K562 (cell line): ENCODE data around the gene BEX3. TPM values are rescaled to one million over a fixed set of nuclear protein-coding genes. Genes with fewer than 3 reads are reported as not detected.

Experiments
- CHD4 ChIP-seq: fragments of 200-600 bp; sonication (generic); IDR thresholded peaks from 3 replicates; pipeline ENCODE4 v1.6.1; 2012; ENCODE audit warnings: low read depth, mild to moderate bottlenecking, mixed read lengths, low read length, inconsistent platforms; ENCODE audit not compliant: insufficient read depth, insufficient replicate concordance, poor library complexity, severe bottlenecking
- L3MBTL2 ChIP-seq: fragments of 450-650 bp; IDR thresholded peaks from 2 replicates; pipeline ENCODE4 v1.6.1; 2016; ENCODE audit warnings: mild to moderate bottlenecking, moderate library complexity
- MGA ChIP-seq: fragments of 450-650 bp; IDR thresholded peaks from 2 replicates; pipeline ENCODE4 v1.6.1; 2016; ENCODE audit warnings: mild to moderate bottlenecking, moderate library complexity
- ZBTB8A ChIP-seq: fragments of 450-650 bp; IDR thresholded peaks from 2 replicates; pipeline ENCODE4 v1.6.1; 2018; ENCODE audit warnings: mild to moderate bottlenecking, moderate library complexity; ENCODE audit not compliant: partially characterized antibody
- ZNF318 ChIP-seq, 2 experiments: fragments of 450-650 bp; IDR thresholded peaks; 2 replicates each; pipeline ENCODE4 v1.6.1; 2016; ENCODE audit warnings: mild to moderate bottlenecking in 2 of 2, borderline replicate concordance in 1 of 2, low read depth in 1 of 2, moderate library complexity in 1 of 2
- ZNF324 ChIP-seq: fragments of 250-450 bp; sonication (Bioruptor Pico); IDR thresholded peaks from 2 replicates; pipeline ENCODE4 v1.4.0; 2020; ENCODE audit warnings: mild to moderate bottlenecking
- ZNF696 ChIP-seq: fragments of 250-450 bp; sonication (Bioruptor Pico); conservative IDR thresholded peaks from 2 replicates; pipeline ENCODE4 v1.4.0; 2020; ENCODE audit warnings: mild to moderate bottlenecking, moderate library complexity
- polyA plus RNA-seq, 8 experiments: library from polyadenylated mRNA; depleted of rRNA in 4 of 8; stranded (reverse) in 5 of 8; unstranded in 3 of 8; fragments of >200 nt; fragmentation: Nextera tagmentation in 2 of 8; fragmentation: Illumina TruSeq in 1 of 8; extraction: Ambion mirVana in 2 of 8; extraction: Trizol in 1 of 8; gene quantifications; 2 replicates each; pipeline versions ENCODE4 v1.2.1 to v1.2.3, GENCODE V29; 2011 to 2014; ENCODE audit warnings: inconsistent platforms in 1 of 8, missing spikeins in 1 of 8
- total RNA-seq, 7 experiments: library from RNA; depleted of rRNA in 6 of 7; stranded (reverse); fragments of >200 nt in 6 of 7; fragmentation: Illumina TruSeq in 2 of 7; extraction: Trizol in 2 of 7; gene quantifications; 2 replicates each; pipeline versions ENCODE4 v1.2.1 to v1.2.3, GENCODE V29; 2011 to 2021; ENCODE audit warnings: low replicate concordance in 1 of 7

The BEX3 gene
- total and polyA plus RNA-seq, 9 of the 15 experiments (the other 6 are each of a cell fraction or from before 2014, with no cell fraction given) = 0.21 to 0.47 TPM; not detected in 7

GRCh38 chrX:103386332-103386731 lies 10.0 kb downstream of the BEX3 start (continued):
- TF ChIP-seq ZNF318 (IDR thresholded peaks at IDR 0.05; ENCODE audit: borderline replicate concordance in 1 of 2, low read depth in 1 of 2) (no peak), ZNF696 (CRISPR knock-in tag) (no peak), ZNF324 (CRISPR knock-in tag) (no peak), L3MBTL2 (no peak), ZBTB8A (no peak), MGA (no peak), CHD4 (no peak)
- TF ChIP-seq, all 486 proteins: peak for 5
